ACHN (cell line): Measurements from ENCODE around the gene GSG1L.
A peak's percentile ranks its signal among the peaks of the same experiment; 100 is the strongest.
"Not testable (repeated sequence)": the region's sequence is repeated elsewhere in the genome, so short reads cannot be mapped to it uniquely, and the experiment has no call there.

Experiments used
- DNase-seq: peaks from one replicate; pipeline ENCODE4 v3.0.0-alpha.2; 2015
- in situ Hi-C: cut with HindIII; loops from 2 replicates; pipeline ENCODE4 v1.10.0; 2017; ENCODE audit warnings: low sequenced_read_pairs, low pct_ligation_motif_present, low pct_unique_long_range_greater_than_20kb

The GSG1L gene

DNA sequence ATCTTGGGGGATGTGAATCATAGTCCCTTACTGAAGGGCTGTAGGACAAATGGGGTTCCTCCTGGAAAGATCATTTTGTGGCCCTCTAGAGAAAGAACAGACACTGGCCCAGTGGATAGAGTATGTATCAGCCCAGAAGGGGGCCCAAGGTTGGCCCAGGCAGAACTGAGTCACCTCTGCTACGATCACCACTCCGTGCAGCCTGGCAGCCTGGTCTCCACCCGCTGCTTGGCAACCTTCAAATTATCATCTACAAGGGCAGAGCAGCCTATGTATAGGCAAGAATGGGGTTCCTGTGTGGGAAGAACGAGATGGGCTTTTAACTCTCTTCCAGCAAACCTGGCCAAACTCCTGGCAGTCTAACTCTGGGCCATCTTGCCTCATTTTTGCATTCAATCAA lies 61.9 kb downstream of the GSG1L start:
- in situ Hi-C loops = no loop called here
- no peak for DNase-seq

DNA sequence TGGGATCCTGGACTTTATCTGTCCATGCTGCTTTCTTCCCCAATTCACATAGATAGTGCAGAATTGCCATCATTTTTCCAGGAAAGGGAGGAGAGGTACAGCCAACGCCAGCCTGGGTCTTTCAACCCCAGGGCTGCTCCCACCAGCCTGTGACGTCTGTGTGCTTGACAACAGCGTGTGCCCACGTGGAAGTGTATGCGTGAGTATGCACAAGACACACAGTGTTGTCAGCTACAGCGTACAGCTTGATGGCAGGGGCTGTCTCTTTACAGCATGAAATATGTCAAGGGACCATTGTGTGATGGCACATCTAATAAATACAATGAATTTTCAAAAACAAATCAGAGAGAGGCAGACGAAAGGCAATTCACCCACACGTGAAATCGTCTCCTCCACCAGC lies 62.3 kb downstream of the GSG1L start:
- in situ Hi-C loops = no loop called here

DNA sequence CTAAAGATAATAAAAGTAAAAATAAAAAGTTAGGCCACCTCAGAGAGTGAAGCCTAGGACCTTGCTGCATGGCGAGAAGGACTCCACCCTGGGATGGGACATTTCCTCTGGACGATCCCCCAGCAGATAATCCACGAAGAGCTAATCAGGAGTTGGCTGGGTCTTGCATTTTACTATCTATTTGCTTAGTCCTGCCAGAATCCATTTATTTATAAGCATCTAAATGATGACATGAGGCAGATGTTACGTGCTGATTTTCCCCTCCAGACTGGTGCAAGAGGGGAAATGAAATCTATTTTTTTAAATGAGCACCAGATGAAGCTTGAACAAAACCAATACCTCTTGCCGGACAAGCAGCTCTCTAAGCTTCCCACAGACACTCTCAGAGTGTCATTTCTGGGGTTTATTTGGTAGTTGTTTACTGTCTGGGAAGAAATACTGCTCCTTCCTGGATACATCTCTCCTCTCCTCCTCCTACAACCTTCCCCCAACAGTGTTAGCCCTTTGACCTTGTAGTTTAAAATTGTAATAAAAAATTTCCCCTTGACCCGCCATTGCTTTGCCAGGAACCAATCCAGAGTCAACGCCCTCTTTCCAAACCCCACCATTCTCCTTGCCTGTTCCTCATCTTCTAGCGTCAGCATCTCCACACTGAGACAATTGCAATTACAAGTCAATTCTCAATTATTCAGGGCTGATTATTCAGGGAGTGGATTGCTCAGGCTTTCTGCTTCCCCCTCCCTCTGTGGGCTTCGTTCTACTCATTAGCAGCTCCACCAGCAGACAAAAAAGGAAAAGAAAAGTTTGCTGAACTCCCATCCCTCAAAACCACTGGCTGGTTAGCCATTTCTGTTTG lies 63.0 kb downstream of the GSG1L start:
- DNase-seq = no peak
- in situ Hi-C loops = no loop called here

More for the DNA sequence above, 62.3 kb downstream of the GSG1L start:
- DNase-seq = no peak

DNA sequence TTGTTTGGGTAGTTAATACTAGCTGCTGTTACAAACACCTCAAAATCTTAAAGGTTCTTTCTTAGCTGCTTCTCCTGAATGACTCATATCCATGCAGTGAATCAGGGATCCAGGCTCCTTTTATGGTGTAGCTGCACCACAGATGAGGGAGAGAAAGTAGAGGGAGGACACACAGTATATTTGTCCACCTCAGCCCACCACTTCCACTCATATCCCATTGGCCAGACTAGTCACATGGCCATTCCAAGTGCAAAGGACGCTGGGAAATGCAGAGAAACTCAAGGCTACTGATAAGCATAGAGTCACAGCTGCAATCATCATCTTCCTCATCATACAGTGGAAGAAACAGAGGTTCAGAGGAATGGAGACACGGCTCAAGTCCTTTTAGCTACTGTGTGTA lies 63.8 kb downstream of the GSG1L start:
- no peak for DNase-seq
- in situ Hi-C loops = no loop called here

DNA sequence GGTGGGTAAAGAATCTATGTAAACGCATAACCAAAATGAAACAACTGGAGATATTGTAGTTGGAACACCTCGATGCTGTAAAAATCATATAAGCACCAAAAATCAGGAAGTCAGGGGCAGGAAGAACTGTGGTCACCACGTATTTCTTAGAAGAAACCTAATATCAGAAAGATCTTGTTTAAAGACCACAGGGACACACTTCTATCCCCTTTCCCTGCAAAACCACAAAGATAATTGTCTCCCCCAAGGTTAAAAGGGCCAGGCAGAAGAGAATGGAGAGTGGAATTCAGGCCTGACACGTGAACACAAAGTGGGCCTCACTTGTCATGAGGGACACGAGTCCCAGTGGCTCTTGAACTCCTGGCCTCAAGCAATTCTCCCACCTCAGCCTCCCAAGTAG lies 68.1 kb downstream of the GSG1L start:
- in situ Hi-C loops = no loop called here
- no peak for DNase-seq

DNA sequence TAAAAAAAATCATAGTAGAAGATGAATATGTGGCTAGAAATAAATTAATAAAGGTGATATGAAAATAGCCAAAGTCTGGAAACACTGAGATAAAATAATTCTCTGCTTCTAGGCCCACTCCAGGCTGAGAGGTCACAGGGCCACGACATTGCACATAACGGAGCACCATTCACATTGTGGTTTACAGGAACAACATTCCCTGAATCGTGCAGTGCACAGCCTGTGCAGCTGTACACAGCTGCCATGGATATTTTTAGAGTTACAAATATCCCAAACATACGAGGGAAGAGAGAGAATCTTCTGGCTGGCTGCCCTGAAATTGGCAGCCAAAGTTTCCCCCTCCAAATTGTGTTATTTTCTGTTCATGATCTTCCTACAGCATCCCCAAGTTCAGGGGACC lies 68.8 kb downstream of the GSG1L start:
- in situ Hi-C loops = no loop called here
- DNase-seq = no peak

DNA sequence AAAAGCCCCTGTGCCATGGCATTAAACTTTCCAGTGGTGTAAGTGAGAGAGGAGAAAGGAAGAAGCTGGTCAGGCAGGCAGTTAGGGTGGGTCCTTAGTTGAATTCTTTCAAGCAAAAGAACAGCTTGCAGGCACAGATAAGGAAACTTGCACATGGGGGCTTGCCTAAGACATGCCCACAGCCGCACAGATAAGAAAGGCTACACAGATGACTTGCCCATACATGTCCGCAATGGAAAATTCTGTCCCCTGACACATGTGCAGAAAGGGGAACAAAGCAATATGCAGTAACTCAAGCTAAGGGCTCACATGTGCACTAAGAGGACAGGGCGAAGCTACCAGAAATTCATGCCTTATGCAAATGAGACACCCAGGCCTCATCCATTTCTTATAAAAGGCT lies 69.9 kb downstream of the GSG1L start:
- in situ Hi-C loops = no loop called here

DNA sequence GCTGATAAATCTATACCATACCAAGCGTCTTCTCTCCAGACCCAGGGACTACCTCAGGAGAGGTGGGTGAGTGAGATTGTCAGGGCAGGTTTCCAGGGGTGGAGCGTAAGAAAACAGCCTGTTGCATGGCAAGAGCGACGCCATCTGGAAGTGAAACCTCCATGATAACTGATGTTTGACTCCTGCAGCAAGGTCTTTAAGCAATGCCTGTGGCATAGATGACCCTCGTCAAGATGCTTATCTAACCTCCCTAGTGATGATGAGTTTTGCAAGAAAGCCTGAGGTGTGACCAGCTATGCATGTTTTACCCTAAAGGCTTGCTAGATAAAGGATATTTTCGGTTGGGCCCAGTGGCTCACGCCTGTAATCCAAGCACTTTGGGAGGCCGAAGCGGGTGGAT lies 71.6 kb downstream of the GSG1L start:
- DNase-seq = no peak
- in situ Hi-C loops = no loop called here

More for the DNA sequence above, 69.9 kb downstream of the GSG1L start:
- DNase-seq = no peak

DNA sequence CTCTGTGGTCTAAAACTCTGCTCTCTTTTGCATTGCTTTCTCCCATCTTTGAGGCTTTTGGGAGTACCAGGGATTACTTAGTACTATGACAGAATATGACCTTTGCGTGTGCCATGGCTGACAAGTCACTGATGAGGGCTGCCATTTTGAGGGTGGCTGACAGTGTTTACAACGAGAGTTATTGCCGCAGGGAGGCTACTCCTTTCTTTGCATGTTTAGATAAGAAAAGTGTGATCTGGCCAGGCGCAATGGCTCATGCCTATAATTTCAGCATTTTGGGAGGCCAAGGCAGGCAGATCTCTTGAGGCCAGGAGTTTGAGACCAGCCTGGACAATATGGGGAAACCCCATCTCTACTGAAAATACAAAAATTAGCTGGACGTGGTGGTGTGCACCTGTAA lies 77.5 kb downstream of the GSG1L start:
- no peak for DNase-seq
- in situ Hi-C loops = no loop called here

DNA sequence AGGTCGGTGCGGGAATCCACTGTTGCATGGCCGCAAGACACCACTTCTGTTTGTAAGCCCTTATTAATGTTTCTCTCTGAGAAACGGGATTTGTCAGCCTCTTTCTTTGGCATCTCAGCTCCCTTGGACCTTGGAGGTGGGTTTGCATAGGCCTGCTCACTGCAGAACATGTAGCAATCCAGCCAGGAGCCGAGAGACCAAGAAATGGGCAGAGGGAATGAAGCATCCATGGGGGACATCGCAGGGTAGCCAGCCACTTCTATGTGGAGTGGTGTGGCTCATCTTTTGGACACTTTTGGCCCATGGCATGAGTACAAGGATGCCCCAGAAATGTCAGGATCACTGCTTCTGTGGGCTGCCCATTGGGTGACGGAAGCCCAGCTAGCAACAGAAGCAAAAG lies 79.4 kb downstream of the GSG1L start:
- in situ Hi-C loops = no loop called here

DNA sequence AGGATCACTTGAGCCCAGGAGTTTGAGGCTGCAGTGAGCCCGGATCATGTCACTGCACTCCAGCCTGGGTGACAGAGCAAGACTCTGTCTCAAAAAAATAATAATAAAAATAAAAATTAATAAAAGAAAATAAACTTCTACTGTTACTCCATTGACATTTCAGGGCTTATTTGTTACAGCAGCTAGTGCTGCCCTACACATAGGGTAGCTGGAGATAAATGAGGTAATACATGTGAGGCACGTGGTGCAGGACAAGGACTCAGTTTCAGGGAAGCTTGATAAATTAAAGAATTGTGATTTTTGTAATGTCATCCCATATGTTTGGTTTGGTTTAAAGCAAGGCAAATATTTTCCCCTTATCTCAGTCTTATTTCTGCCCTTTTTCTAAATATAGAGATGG lies 80.3 kb downstream of the GSG1L start:
- in situ Hi-C loops = no loop called here
- DNase-seq = no peak

More for the DNA sequence above, 79.4 kb downstream of the GSG1L start:
- no peak for DNase-seq

DNA sequence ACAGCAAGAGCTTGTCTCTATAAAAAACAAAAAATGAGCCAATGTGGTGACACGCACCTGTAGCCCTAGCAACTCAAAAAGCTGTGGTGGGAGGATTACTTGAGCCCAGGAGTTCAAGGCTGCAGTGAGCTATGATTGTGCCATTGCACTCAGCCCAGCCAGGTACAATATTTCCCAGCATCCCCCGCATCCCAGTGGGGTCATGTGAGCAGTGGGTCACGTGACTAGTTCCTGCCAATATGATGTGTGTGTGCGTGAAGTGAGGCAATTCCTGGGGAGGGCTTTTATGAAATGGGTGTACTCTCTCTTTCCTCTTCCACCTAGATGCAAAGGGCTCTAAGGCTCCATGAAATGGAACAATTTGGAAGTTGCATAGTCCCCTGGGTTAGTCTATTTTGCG lies 81.3 kb downstream of the GSG1L start:
- in situ Hi-C loops = no loop called here
- no peak for DNase-seq

DNA sequence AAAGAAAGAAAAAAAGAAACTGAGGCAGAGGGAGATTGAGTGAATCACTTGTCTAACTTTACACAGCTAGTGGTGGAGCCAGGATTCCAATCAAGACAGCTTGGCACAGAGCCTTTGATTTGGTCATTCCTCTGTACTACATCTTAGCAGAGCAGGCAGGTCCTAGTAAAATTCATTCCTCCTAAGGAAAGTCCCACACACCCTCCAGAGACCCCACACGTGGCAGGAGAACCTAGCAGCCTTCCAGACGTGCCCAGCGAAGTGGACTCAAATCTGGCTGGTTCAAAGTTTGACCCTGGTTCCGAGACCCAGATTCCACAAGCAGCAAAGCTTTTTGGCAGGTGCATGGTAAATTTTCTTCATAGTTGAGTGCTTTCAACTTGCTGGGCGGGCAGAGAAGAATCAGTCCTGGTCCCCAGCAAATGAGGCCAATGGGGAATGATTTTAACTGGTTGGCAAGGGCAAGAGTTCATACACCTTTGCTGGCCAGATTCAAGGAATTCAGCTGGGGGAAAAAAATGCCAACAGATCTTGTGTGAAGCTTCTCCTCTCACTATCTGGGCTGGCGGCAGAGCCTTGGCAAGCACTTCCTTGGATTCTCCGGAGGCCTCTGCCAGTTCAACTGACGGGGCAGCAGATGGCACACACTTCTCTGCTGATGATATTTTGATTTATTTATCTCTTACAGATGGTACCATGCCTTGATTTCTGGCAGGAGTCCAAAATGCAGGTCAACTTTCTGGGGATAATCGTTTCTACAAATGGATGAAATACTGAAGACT lies 82.4 kb downstream of the GSG1L start:
- in situ Hi-C loops = no loop called here
- DNase-seq = peak; percentile 8

DNA sequence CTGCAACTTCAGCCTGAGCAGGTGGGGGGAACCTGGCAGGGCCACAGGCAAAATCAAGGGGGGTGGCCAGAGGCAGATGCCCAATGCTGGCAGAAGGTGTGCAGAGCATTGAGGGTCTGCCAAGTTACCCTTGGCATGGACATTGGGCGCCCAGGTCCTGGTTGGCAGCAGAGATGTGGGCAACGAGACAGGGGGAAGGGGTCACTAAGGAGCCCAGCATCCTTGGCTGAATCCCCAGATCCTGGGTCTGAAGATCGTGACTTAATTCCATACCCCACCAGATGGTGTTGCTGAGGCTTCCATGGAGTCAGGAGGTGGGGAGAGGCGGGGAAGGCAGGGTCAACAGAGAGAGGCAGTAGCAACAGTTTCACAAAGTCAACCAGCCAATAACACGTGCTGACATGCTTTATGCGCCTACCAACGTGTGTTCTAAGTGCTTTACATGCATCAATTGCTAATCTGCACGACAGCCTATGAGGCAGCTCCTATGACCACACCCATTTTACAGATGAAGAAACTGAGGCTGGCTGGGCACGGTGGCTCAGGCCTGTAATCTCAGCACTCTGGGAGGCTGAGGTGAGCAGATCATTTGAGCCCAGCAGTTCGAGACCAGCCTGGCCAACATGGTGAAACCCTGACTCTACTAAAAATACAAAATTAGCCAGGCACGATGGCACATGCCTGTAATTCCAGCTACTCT lies 83.3 kb downstream of the GSG1L start:
- in situ Hi-C loops = no loop called here

DNA sequence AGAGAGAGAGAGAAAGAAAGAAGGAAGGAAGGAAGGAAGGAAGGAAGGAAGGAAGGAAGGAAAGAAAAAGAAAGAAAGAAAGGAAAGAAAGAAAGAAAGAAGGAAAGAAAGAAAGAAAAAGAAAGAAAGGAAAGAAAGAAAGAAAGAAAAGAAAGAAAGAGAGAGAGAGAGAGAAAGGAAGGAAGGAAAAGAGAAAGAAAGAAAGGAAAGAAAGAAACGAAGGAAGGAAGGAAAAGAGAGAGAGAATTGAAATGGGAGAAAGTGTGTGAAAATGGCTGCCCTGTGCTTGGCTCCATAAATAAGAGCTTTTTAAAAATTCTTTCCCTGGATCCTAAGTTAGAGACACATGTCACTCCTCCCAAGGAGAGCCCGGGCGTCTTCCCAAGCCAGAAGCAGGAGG lies 83.8 kb downstream of the GSG1L start:
- in situ Hi-C loops, DNase-seq: not testable (repeated sequence)

More for the DNA sequence above, 83.3 kb downstream of the GSG1L start:
- no peak for DNase-seq

DNA sequence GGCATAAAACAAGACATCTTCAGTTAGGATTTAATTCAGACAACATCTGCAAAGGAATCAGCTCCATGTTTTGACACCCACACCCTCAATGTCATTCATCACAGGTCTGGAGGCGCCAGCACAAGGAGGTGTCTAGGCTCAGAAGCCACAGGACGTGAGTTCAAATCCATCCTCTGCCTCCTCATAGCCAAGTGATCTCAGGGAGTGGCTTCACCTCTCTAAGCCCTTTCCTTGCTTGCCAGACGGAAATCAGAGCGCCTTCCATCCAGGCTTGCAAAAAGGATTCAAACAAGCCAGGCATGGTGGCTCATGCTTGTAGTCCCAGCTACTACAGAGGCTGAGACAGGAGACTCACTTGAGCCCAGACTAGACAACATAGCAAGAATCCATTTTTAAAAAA lies 84.6 kb downstream of the GSG1L start:
- DNase-seq = no peak
- in situ Hi-C loops = no loop called here

DNA sequence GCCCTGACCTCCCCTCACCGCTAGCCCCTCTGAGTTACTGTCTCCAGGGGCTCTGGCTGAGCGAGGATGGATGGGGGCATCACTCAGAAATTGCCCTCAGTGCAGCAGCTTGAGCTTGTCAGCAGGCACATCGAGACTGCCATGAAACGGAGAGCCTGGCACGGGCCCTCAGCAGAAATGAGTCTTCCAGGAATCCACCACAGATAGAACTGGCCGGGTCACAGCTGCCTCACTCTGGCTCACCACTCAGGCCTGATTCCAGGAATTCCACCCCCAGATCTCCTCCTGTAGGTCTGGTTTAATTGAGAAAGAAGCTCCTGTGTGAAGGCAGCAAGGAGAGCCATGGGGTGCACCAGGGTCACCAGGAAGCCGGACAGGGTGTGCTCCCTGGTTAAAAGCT lies 85.5 kb downstream of the GSG1L start:
- in situ Hi-C loops = no loop called here
- DNase-seq = no peak

DNA sequence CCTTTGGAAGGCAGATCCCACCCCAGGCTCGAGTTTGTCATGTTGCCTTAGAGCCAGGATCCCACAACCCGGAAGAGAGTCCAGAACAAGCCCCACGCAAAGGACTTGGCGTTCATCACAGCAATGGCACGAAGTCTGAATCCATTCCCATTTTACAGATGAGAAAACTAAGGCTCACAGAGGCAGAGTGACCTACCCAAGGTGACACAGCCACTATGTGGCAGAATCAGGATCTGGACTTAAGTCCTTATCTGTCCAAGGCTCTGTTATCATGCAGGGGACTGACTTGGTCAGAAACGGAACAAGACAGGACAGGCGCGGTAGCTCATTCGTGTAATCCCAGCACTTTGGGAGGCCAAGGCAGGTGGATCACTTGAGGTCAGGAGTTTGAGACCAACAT lies 86.5 kb downstream of the GSG1L start:
- no peak for DNase-seq
- in situ Hi-C loops = no loop called here

DNA sequence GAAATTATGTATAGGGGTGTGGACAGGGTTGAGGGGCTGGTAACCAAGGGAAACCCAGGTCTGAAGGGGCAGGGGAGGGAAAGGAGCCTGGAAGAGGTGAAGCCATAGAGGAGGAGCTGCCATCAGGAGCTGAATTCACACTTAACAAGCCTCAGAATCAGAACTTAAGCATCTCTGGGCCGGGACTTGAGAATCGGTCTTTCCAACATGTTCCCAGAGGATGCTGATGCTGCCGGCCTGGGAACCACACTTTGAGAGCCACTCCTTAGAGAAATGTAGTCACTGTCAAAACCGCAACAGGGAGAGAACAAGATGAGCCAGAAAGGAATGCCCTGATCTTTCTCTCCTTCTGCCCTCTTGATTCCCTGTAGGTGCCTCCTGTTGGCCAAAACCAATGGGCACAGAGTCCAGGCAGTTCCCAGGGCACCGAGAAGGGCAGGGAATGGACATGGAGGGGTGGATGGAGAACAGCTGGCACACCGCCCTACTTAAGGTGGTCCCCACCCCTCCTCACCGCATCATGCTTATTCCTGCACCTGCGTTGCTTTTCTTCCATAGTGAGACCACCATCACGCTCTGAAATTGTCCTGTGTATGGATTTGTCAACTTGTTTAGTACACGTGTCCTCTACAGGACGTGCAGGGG lies 88.5 kb downstream of the GSG1L start:
- in situ Hi-C loops = no loop called here
- DNase-seq = no peak
